KMS-11 (cell line): ENCODE measurements around the gene ZNF766.

Source experiments
- H2AFZ ChIP-seq: fragments of 200-600 bp; sonication (generic); 2 replicates; pipeline ENCODE4 v1.6.1; 2016; ENCODE audit warnings: antibody characterized with exemption, mixed run types, low read depth
- H3K27ac ChIP-seq: fragments of 200-600 bp; sonication (generic); 2 replicates; pipeline ENCODE4 v1.6.1; 2016; ENCODE audit warnings: mild to moderate bottlenecking, mixed run types
- H3K27me3 ChIP-seq: fragments of 200-600 bp; sonication (generic); 2 replicates; pipeline ENCODE4 v1.6.1; 2017; ENCODE audit warnings: mild to moderate bottlenecking, low read depth, mixed run types, moderate library complexity; ENCODE audit not compliant: insufficient read depth
- H3K36me3 ChIP-seq: fragments of 200-600 bp; sonication (generic); 2 replicates; pipeline ENCODE4 v1.6.1; 2017; ENCODE audit warnings: mild to moderate bottlenecking, mixed run types; ENCODE audit not compliant: insufficient read depth
- H3K4me1 ChIP-seq: fragments of 200-600 bp; sonication (generic); 2 replicates; pipeline ENCODE4 v1.6.1; 2016; ENCODE audit warnings: mild to moderate bottlenecking, low read depth, mixed run types; ENCODE audit not compliant: poor library complexity, severe bottlenecking
- H3K4me2 ChIP-seq: fragments of 200-600 bp; sonication (generic); 2 replicates; pipeline ENCODE4 v1.7.0; 2016; ENCODE audit warnings: mild to moderate bottlenecking, mixed run types
- H3K4me3 ChIP-seq: fragments of 200-600 bp; sonication (generic); IDR thresholded peaks from 2 replicates; pipeline ENCODE4 v1.6.1; 2017; ENCODE audit warnings: low read depth, low read length, mixed read lengths; ENCODE audit not compliant: insufficient read depth
- H3K79me2 ChIP-seq: fragments of 200-600 bp; sonication (generic); 2 replicates; pipeline ENCODE4 v1.6.1; 2016; ENCODE audit warnings: low read depth, mixed run types; ENCODE audit not compliant: insufficient read depth
- H3K9ac ChIP-seq: fragments of 200-600 bp; sonication (generic); 2 replicates; pipeline ENCODE4 v1.6.1; 2016; ENCODE audit warnings: mild to moderate bottlenecking, mixed run types
- H4K20me1 ChIP-seq: fragments of 200-600 bp; sonication (generic); 2 replicates; pipeline ENCODE4 v1.6.1; 2016; ENCODE audit warnings: mild to moderate bottlenecking, mixed run types; ENCODE audit not compliant: insufficient read depth
- CTCF ChIP-seq: fragments of 200-600 bp; sonication (generic); conservative IDR thresholded peaks from 2 replicates; pipeline ENCODE4 v1.6.1; 2017; ENCODE audit warnings: low read depth, mild to moderate bottlenecking, antibody characterized with exemption, low read length, moderate library complexity, mixed read lengths

Gene ZNF766

GRCh38 chr19:52237197-52237596 is 32.2 kb upstream of the ZNF766 start:
- no peaks in the 10 kb centered on the region for H3K4me1 ChIP-seq
- no peaks in the 10 kb centered on the region for H3K79me2 ChIP-seq
- no peak overlapping the region for H3K4me3 ChIP-seq
- H4K20me1 ChIP-seq: no peaks in the 10 kb centered on the region
- H3K27me3 ChIP-seq: no peaks in the 10 kb centered on the region
- H3K9ac ChIP-seq: no peak overlapping the region
- no peak for TF ChIP-seq CTCF
- no peaks in the 10 kb centered on the region for H3K36me3 ChIP-seq
- no peak overlapping the region for H3K27ac ChIP-seq
- no peak overlapping the region for H3K4me2 ChIP-seq
- H2AFZ ChIP-seq: no peak overlapping the region

GRCh38 chr19:52237771-52238400 is 31.5 kb upstream of the ZNF766 start:
- H3K27me3 ChIP-seq: no peaks in the 10 kb centered on the region
- H4K20me1 ChIP-seq: no peaks in the 10 kb centered on the region
- no peaks in the 10 kb centered on the region for H3K36me3 ChIP-seq
- H3K4me1 ChIP-seq: no peaks in the 10 kb centered on the region
- no peaks in the 10 kb centered on the region for H3K79me2 ChIP-seq
- H3K4me2 ChIP-seq: no peak overlapping the region
- H3K9ac ChIP-seq: no peak overlapping the region
- no peak overlapping the region for H2AFZ ChIP-seq
- no peak overlapping the region for H3K27ac ChIP-seq
- peak; percentile 93 for TF ChIP-seq CTCF
- H3K4me3 ChIP-seq: no peak overlapping the region

GRCh38 chr19:52244021-52244420 is 25.4 kb upstream of the ZNF766 start:
- Histone ChIP-seq H3K9ac (no peak overlapping the region), H3K79me2 (no peaks in the 10 kb centered on the region), H3K27me3 (no peaks in the 10 kb centered on the region), H3K4me2 (no peak overlapping the region), H3K36me3 (no peaks in the 10 kb centered on the region), H3K27ac (no peak overlapping the region), H2AFZ (no peak overlapping the region), H4K20me1 (no peaks in the 10 kb centered on the region), H3K4me1 (no peaks in the 10 kb centered on the region), H3K4me3 (no peak overlapping the region)
- TF ChIP-seq CTCF: no peak

- Histone ChIP-seq H3K9ac (no peak overlapping the region), H3K27me3 (no peaks in the 10 kb centered on the region), H4K20me1 (no peaks in the 10 kb centered on the region), H2AFZ (no peak overlapping the region), H3K36me3 (no peaks in the 10 kb centered on the region), H3K4me2 (no peak overlapping the region), H3K4me1 (no peaks in the 10 kb centered on the region), H3K79me2 (no peaks in the 10 kb centered on the region), H3K4me3 (no peak overlapping the region), H3K27ac (no peak overlapping the region)
- TF ChIP-seq CTCF: 0 out of 2 replicates have a peak, but pooled peaks have one; percentile 14
Measured at GRCh38 chr19:52248241-52248640, 21.1 kb upstream of the ZNF766 start.
